Endothelial cell of umbilical vein (primary cell): ENCODE measurements around the gene CYP2F1.

Experiments
- MAX ChIP-seq: IDR thresholded peaks from 2 replicates; pipeline ENCODE4 v1.6.1; 2011; ENCODE audit not compliant: insufficient read depth, insufficient read length
- POLR2A ChIP-seq: IDR thresholded peaks from 2 replicates; pipeline ENCODE4 v1.6.1; 2012; ENCODE audit warnings: low read depth, mild to moderate bottlenecking, control low read depth, low read length

GRCh38 chr19:41149831-41150230, 35.6 kb downstream of the CYP2F1 start:
- TF ChIP-seq MAX (no peak), POLR2A (no peak)
